Epithelial cell of proximal tubule (primary cell): ENCODE results near the gene LIG4. TPM values are rescaled to one million over a fixed set of nuclear protein-coding genes. Genes with fewer than 3 reads are reported as not detected.

Experiments
- DNase-seq: peaks from one replicate; pipeline ENCODE4 v3.0.0-alpha.2; 2011; ENCODE audit warnings: low read depth
- H3K4me3 ChIP-seq: 2 replicates; pipeline ENCODE4 v1.5.1; 2011; ENCODE audit warnings: low read depth, mild to moderate bottlenecking, low read length
- CTCF ChIP-seq: conservative IDR thresholded peaks from 2 replicates; pipeline ENCODE4 v1.5.1; 2012; ENCODE audit warnings: low read depth, mild to moderate bottlenecking, low read length
- total RNA-seq: library from RNA; depleted of rRNA; stranded (reverse); fragments of >200 nt; gene quantifications from 2 replicates; pipeline ENCODE4 v1.2.3, GENCODE V29; 2015

The LIG4 gene
- total RNA-seq, 1 donor from 2014 or later, result 7.2 TPM

- no peak for DNase-seq
- no peak for TF ChIP-seq CTCF
These were observed 680 bp downstream of the LIG4 start for GRCh38 chr13:108214441-108215271.

DNA sequence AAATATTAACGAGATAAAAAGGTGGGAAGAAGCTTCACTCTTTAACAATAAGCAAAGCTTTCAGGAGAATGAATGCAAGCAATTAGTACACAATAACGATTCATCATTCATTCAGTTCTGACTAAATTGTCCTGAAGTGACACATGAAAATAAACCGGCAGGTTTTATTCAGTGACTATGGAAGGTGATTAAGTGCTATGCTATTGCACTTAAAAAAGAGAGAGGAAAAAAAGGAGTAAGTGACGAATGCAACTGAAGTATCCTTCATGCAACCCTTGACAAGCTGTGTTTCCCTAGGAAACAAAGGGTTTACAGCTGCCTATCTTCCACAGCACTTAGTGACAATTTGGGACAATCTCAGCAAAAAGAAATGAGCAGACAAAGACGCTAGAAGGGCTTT, 1.4 kb downstream of the LIG4 start:
- TF ChIP-seq CTCF, result no peak
- no peak for DNase-seq

More at GRCh38 chr13:108214441-108215271, 680 bp downstream of the LIG4 start:
- H3K4me3 ChIP-seq, result peak overlapping the region; percentile 56

DNA sequence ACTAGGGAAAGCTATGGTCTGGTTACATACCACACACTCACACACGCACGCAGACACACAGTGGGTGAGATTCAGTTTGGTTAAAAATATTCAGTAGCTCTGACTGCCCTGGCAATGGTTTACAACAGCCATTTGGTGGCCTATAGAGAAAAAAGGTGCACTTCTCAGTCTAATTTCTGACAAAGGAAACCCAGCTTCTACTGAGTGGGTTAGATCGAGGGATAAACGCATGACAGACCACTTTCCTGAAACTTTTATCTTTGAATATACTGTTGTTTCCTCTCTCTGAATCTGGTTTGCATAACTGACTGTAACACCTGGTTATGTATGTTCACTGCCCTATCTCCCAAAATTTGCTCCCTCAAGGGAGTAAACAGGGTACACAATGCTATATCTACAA, 2.5 kb downstream of the LIG4 start:
- H3K4me3 ChIP-seq, result no peak overlapping the region

More for the DNA sequence above, 1.4 kb downstream of the LIG4 start:
- peak overlapping the region; percentile 56 for H3K4me3 ChIP-seq

GRCh38 chr13:108210551-108210950, 4.8 kb downstream of the LIG4 start:
- DNase-seq, result no peak
- TF ChIP-seq CTCF, result no peak
- H3K4me3 ChIP-seq, result no peak overlapping the region

More for the DNA sequence above, 2.5 kb downstream of the LIG4 start:
- DNase-seq, result no peak
- TF ChIP-seq CTCF, result no peak

- no peak overlapping the region for H3K4me3 ChIP-seq
- no peak for DNase-seq
- TF ChIP-seq CTCF, result no peak
These were observed 14.4 kb downstream of the LIG4 start for GRCh38 chr13:108200781-108201398.

GRCh38 chr13:108195861-108196260, 19.5 kb downstream of the LIG4 start:
- no peak for TF ChIP-seq CTCF
- no peak overlapping the region for H3K4me3 ChIP-seq
- no peak for DNase-seq

DNA sequence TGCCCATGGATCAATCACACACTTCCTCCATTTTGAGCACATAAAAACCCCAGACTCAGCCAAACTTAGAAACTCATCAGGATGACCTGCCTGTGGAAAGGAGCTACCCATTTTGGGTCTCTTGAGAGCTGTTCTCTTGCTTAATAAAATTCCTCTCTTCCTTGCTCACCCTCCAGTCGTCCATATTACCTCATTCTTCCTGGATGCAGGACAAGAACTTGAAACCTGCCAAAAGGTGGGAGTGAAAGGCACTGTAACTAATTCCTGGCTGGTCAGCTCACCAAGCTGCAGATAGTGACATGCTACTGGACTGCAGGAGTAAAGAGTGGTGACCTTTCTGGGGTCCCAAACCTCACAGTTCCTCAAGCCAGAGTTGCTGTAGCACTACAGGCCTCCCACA, 20.2 kb downstream of the LIG4 start:
- no peak for DNase-seq
- H3K4me3 ChIP-seq, result no peak overlapping the region
- TF ChIP-seq CTCF, result no peak
